ENCODE data around the gene ADGRG3. TPM values are rescaled to one million over a fixed set of nuclear protein-coding genes. Genes with fewer than 3 reads are reported as not detected.
"Not testable (repeated sequence)": the region's sequence is repeated elsewhere in the genome, so short reads cannot be mapped to it uniquely, and the experiment has no call there.

ADGRG3 gene
- polyA plus RNA-seq, 4 donors = 0.23 to 0.32 (median 0.29) TPM; not detected in 1

DNA sequence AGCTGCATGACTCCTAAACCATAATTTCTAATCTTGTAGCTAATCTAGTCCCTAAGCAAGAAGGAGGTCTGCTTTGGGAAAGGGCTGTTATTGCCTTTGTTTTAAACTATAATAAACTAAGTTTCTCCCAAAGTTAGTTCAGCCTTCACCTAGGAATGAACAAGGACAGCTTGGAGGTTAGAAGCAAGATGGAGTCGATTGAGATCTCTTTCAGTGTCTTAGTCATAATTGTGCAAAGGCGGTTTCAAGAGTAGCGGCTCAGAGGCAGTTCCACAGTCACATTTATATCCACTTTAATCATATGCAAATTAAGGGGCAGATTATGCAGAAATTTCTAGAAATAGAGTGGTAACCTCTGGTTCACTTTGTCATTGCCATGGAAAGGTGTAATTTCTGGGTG lies 43.9 kb downstream of the ADGRG3 start:
- DNase-seq (ENCODE audit: low read depth in 4 of 4, low spot score in 2 of 4) = no peak

DNA sequence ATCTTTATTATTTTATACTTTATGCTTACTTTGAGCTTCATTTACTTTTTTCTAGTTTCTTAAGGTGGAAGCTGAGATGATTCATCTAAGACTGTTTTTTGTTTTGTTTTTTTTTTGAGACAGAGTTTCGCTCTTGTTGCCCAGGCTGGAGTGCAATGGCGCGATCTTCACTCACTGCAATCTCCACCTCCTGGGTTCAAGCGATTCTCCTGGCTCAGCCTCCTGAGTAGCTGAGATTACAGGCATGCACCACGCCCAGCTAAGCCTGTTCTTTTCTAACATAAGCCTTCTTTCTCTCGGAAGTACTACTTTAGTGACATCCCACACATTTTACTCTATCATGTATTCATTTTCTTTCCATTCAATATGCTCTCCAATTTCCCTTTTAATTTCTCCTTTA lies 44.5 kb downstream of the ADGRG3 start:
- not testable (repeated sequence) for DNase-seq (ENCODE audit: low read depth in 4 of 4, low spot score in 2 of 4)

DNA sequence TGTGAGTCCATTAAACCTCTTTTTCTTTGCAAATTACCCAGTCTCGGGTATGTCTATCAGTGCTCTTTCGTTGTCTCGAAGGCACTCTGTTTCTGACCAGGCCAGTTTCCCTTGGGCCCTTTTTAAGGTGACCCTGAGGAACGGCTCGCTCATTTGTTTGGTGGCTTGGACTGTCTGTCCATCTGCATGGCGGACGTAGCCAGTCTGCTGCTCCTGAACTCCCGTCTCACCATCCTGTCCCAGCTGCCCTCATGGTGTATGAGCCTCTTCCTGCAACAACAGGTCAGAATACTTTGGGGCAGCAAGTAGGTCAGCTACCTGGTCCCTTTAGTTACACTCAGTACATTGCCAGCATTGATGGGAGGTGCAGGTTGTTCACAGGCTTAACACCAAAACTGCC lies 45.5 kb downstream of the ADGRG3 start:
- DNase-seq (ENCODE audit: low read depth in 4 of 4, low spot score in 2 of 4) = no peak

DNA sequence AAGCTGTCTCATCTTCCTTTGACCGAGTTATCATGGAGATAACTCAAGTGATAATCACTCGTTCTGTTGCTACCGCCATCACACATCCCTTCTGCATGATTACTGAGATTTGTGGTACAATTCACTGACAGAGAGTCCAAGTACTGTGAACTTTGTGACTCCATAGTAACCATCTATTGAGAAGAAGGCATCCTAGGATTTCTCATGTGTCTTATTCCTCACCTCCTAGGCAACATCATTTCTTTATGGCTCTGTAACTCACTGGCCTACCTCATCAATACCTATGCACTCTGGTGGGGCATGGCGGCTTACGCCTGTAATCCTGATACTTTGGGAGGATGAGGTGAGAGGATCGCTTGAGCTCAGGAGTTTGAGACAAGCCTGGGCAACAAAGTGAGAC lies 45.9 kb downstream of the ADGRG3 start:
- DNase-seq (ENCODE audit: low read depth in 4 of 4, low spot score in 2 of 4) = no peak

DNA sequence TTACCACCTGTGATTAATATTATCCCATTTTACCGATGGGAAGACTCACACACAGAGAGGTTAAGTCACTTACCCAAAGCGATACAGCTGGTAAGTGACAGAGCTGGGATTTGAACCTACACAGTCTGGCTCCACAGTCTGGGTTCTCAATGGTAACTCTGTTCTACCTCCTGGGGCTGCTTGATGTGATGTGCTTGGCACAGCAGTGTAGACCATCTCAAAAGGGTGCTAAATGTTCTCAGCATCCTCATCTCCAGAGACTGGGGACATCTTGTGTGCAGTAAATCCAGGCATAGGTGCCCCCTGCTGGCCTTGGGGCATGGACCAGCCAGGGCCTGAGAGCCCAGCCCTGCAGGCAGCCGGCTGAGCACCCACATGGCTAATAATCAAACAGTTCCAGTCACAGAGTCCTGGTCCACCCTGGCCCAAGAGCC lies 52.1 kb downstream of the ADGRG3 start:
- no peak for DNase-seq (ENCODE audit: low read depth in 4 of 4, low spot score in 2 of 4)

DNA sequence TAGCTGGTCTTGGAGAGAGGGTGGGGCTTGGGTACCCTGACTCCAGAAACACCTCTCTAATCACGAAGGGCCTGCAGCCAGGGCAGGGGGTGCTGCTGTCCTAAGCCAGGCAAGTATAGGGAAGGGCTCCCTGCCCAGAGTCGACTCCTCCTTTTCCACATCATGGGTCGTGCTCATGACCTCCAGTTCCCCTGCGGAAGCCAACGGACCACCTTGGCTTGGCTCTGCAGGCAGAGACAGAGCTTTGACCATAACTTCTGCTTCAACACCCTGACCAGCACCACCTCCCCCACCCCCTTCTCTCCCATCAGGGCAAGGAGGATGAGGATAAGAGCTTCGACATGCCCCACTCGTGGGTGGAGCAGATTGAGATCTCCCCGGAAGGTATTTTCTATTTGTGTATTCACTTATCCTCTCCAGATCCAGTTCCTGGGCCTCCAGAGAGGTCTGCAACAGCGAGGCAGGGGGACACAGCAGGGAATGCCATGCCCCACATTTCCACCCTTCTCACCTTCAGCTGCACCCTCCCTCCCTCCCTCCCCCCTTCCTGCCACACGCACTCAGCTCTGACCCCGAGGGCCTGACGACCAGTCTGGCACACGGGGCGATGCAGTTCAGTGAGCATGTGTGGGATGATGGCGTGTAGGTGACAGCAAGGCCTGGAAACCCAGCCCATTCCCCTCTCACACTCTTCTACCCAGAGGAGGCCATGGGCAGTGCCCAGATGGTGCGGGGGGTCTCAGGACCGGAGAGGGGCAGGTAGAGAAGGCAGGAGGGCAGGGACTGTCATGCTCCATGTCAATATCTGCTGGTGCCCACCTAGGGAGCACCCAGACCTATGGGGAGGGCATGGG lies 53.5 kb downstream of the ADGRG3 start:
- DNase-seq (ENCODE audit: low read depth in 4 of 4, low spot score in 2 of 4) = no peak

DNA sequence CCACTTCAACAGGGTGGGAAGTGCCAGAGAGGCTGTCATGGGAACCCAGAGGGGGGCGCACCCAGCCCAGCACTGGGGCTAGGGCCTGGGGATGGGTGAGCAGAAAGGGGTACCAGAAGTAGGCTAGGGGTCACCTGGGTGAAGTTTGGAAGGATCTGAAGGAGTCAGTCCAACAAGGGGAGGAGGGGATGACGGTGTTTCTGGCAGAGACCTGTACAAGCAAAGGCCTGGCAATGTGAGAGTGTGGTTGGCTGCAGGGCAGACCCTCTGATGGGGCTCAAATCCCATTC lies 54.0 kb downstream of the ADGRG3 start:
- DNase-seq (ENCODE audit: low read depth in 4 of 4, low spot score in 2 of 4) = no peak

DNA sequence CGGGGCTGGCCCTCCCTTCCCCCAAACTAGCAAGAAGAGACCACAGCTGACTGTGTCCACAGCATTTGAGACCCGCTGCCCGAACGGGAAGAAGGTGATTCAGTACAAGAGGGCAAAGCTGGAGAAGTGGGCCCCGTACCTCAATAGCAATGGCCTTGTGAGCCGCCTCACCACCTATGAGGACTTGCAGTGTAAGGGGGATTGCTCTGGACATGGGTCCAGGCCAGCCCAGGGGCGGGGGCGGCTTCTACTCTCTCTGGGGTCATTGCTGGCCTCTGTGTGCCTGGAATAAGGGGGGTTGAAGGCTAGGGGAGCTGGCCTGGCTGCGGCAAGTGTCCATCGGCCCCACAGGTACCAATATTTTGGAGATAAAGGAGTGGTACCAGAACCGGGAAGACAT lies 54.5 kb downstream of the ADGRG3 start:
- DNase-seq (ENCODE audit: low read depth in 4 of 4, low spot score in 2 of 4) = no peak

DNA sequence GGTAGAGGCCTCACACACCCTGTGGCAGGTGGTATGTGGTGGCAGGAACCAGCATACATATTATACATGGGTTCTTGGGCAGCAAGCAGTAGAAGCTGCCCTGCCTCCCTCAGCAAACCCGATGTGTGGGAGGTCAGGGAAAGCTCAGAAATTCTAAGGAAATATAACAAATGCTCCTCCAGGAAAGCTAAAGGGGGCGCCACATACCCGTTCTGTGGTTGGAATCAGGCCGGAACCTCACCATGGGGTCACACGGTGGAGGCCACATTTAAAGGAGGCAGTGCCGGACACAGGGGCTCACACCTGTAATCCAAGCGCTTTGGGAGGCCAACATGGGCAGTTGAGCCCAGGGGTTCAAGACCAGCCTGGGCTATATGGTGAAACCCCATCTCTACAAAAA lies 55.1 kb downstream of the ADGRG3 start:
- DNase-seq (ENCODE audit: low read depth in 4 of 4, low spot score in 2 of 4) = no peak

DNA sequence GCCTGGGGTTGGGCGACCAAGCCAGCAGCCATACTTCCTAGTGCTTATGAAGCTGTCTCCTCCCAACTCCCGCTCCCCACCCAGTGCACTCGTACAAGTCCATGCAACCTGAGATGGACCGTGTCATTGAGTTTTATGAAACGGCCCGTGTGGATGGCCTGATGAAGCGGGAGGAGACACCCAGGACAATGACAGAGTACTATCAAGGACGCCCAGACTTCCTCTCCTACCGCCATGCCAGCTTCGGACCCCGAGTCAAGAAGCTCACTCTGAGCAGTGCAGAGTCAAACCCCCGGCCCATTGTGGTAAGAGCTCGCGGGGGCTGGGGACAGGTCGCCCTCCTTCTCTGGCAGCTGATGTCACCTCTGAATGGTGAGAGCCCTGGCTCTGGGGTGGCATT lies 56.4 kb downstream of the ADGRG3 start:
- no peak for DNase-seq (ENCODE audit: low read depth in 4 of 4, low spot score in 2 of 4)

DNA sequence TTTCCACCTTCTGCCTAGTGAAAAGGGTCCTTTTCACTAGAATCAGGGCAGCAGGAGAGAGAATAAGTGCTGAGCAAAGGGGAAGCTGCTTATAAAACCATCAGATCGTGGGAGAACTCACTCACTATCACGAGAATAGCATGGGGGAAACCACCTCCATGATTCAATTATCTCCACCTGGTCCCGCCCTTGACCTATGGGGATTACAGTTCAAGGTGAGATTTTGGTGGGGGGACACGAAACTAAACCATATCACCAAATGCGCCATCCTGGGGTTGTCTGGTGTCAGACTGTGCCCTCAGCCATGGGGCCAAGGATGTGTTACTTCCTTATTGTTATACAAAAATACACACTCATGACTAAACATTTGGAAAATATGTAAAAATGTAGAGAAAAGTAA lies 57.0 kb downstream of the ADGRG3 start:
- no peak for DNase-seq (ENCODE audit: low read depth in 4 of 4, low spot score in 2 of 4)

DNA sequence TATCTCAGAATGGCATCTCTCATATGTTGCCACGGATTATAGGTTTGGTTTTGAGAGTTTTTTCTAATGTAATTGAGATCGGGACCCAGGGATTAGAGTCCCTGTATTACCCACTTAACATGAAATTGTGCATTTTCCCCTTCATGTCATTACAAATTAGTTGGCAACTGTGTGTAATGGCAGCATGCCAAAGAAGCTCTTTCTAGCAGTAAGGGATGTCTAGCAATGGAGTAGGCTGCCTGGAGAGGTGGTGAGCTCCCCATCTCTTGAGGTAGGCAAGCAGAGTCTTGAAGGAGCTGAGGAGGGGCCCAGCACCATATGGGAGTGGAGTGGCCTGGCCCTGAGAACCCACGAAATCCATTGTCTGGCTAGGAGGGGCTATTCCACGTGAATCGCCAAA lies 57.4 kb downstream of the ADGRG3 start:
- no peak for DNase-seq (ENCODE audit: low read depth in 4 of 4, low spot score in 2 of 4)

DNA sequence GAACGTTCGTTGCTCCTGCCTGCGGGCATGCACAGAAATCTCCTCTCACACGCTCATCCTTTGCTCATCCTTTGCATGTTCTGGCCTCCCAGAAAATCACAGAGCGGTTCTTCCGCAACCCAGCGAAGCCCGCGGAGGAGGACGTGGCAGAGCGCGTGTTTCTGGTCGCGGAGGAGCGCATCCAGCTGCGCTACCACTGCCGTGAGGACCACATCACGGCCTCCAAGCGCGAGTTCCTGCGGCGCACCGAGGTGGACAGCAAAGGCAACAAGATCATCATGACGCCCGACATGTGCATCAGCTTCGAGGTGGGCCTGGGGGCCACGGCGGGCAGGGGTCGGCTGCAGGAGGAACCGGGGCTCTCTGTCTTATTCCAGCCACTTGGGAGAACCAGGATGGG lies 57.9 kb downstream of the ADGRG3 start:
- DNase-seq (ENCODE audit: low read depth in 4 of 4, low spot score in 2 of 4) = no peak

DNA sequence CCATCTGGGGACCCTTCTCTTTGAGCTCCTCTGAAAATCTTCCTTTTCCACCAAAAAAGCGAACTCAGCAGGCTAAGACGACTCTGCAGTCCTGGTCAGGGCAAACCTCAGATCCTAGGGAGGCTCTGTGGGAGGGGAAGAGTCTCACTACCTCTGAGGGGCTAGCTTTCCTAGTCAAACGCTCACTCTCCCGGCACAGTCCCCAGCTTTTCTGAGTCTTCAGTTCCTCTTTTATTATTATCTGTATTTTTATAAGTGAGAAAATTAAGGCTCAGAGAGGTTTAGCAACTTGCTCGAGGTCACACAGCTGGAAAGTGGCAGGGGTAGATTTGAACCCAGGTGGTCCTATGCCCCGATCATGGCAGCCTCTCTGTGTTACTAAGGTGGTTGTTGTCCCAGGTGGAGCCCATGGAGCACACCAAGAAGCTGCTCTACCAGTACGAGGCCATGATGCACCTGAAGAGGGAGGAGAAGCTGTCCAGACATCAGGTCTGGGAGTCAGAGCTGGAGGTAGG lies 58.4 kb downstream of the ADGRG3 start:
- no peak for DNase-seq (ENCODE audit: low read depth in 4 of 4, low spot score in 2 of 4)

DNA sequence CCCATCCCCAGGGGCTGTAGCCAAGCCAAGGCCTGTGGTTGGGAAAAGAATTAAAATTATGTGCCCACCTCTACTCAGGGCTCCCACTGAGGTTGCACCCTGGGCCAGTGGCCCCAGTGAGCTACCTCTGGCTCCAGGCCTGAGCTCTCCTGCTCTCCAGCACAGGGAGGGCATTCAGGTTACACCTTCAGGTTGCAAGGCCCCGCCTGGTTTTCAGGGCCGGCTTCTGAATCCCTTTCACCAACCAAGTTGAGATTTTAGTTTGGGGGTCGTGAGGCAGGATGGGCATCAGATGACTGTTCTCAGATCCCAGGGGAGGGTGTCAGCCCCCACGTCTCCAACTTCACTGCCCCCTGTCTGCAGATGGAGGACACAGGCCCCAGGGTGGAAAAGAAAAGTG lies 59.5 kb downstream of the ADGRG3 start:
- no peak for DNase-seq (ENCODE audit: low read depth in 4 of 4, low spot score in 2 of 4)

DNA sequence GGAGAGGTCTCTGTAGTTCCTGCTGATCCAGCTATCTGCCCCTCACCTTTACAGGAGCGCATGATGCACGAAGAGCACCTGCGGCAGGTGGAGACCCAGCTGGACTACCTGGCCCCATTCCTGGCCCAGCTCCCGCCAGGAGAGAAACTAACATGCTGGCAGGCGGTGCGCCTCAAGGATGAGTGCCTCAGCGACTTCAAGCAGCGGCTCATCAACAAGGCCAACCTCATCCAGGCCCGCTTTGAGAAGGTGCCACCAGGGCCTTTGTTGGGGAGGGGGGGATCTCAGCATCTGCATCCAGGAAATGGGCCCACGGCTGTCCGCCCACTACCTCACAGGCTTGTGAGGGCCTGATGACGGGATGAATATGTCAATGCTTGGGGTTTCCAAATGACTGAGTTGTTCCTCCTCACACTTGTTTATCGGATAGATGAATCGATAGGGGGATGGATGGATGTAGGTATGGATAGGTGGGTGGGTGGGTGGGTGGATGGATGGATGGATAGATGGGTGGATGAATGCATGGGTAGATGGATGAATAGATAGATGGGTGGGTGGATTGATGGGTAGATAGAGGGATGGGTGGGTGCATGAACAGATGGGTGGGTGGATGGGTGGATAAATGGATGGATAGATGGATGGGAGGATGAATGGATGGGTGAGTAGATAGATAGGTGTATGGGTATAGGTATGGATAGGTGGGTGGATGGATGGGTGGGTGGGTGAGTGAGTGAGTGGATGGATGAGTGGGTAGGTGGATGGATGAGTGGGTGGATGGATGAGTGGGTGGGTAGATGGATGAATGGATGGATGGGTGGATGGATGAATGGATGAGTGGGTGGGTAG lies 60.5 kb downstream of the ADGRG3 start:
- DNase-seq (ENCODE audit: low read depth in 4 of 4, low spot score in 2 of 4) = no peak

DNA sequence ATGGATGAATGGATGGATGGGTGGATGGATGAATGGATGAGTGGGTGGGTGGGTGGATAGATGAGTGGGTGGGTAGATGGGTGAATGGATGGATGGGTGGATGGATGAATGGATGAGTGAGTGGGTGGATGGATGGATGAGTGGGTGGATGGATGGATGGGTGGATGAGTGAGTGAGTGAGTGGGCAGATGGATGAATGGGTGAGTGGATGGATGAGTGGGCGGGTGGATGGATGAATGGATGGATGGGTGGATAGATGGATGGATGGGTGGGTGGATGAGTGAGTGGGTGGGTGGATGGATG lies 61.0 kb downstream of the ADGRG3 start:
- no peak for DNase-seq (ENCODE audit: low read depth in 4 of 4, low spot score in 2 of 4)

DNA sequence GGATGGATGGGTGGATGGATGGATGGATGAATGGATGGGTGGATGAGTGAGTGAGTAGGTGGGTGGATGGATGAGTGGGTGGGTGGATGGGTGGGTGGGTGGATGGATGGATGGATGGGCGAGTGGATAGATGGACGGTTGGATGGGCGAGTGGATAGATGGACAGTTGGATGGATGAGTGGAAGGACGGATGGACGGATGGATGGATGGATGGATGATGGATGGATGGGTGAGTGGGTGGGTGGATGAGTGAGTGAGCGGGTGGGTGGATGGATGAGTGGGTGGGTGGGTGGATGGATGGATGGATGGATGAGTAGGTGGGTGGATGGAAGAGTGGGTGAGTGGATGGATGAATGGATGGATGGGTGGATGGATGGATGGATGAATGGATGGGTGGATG lies 61.7 kb downstream of the ADGRG3 start:
- not testable (repeated sequence) for DNase-seq (ENCODE audit: low read depth in 4 of 4, low spot score in 2 of 4)

DNA sequence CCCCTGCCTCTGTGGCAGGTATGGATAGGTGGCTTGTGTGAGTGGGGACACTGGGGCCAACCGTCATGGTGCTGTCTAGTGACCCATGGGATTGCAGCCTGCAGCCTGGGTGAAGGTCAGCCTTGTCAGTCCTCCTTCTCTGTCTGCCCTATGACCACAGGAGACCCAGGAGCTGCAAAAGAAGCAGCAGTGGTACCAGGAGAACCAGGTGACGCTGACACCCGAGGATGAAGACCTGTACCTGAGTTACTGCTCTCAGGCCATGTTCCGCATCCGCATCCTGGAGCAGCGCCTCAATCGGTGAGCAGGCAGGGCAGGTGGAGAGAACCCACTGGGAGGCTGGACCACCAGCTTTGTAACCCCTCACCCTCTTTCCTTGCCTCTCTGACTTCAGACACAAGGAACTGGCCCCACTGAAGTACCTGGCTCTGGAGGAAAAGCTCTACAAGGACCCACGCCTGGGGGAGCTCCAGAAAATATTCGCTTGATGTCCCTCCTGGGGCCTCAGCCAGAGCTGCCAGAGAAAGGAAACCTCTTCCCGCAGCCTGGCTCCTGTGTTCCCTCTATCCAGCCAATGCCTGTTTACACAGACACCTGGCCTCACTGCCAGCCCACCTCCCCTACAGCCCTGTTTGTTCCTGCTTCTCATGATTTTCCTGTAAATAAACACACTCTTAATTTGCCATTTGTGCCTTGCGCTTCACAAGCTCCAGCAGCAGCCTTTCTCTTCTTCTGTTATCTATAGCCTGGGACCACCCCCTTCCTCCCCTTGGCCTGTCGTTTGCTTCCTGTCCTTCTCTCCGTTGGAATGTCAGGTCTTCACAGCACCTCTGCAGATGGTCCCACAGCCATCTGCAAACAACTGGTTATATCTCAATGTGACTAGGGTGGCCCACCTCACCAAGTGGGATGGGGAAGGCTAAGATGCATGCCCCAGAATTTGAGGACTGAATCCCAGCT lies 62.9 kb downstream of the ADGRG3 start:
- no peak for DNase-seq (ENCODE audit: low read depth in 4 of 4, low spot score in 2 of 4)

DNA sequence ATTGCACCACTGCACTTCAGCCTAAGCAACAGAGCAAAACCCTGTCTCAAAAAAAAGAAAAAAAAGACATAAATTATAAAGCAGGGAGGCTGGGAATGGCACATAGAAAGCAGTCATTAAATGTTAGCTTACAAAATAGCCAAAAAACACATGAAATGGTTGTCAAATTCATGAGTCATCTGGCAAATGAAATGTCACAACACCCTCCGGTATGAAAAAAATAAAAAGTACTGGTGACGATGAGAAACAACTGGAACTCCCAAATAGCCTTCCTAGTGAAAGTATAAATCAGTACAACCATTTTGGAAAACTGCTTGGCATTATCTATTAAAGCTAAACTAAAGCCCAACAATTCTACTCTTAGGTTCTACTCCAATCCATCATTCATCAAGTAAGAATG lies 63.9 kb downstream of the ADGRG3 start:
- DNase-seq (ENCODE audit: low read depth in 4 of 4, low spot score in 2 of 4) = no peak

DNA sequence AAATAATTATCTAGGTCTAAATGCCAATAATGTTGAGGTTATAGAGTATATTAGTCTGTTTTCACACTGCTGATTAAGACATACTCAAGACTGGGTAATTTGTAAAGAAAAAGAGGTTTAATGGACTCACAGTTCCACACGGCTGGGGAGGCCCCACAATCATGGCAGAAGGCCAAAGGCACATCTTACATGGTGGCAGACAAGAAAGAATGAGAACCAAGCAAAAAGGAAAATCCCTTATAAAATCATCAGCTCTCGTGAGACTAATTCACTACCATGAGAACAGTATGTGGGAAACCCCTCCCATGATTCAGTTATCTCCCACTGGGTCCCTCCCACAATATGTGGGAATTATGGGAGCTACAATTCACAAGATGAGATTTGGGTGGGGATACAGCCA lies 64.6 kb downstream of the ADGRG3 start:
- no peak for DNase-seq (ENCODE audit: low read depth in 4 of 4, low spot score in 2 of 4)
